NCI-H2227 treated with DMSO at 0.1 percent for 48 hours (cell line): ENCODE data around the gene ADGRD1.
"Not testable (repeated sequence)": the region's sequence is repeated elsewhere in the genome, so short reads cannot be mapped to it uniquely, and the experiment has no call there.

Experiments used
- DNase-seq: peaks from one replicate; lab custom pipeline; 2025; lab: John Stamatoyannopoulos, UW

The ADGRD1 gene

GRCh38 chr12:131121705-131122405, 168.1 kb downstream of the ADGRD1 start:
- DNase-seq, result no peak

DNA sequence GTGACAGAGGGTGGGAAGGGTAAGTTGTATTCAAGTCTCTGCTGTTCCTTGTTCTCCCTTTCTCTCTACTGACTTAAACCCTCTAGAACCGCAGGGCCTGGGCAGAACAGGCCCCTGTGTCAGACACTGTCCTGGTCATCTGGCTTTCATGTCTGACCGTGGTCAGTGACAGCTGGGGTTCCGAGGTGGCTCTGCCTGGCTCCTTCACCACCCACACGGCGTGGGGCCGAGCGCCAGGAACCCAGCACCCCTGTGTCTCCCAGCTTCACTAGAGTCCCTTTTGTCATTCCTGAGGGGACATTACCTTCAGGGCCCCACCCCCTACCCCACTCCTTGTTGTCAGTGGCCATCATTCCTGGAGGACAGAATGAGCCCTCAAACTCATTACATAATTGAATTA, 168.9 kb downstream of the ADGRD1 start:
- DNase-seq, result no peak

DNA sequence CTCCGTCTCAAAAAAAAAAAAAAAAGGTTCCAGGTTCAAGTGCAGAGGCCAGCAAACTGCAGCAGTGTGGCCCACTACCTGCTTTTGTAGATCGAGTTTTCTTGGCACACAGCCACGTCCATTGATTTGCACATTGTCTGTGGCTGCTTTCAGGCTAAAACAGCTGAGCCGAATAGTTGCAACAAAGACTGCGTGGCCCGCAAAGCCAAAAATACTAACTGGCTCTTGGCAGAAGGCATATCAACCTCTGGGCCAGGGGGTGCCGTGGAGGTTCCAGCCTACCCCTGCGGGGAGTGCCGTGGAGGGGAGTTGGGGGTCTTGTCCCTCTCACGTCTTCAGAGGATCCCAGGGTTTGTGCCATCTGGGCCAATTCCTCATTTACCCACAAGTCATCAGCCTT, 170.1 kb downstream of the ADGRD1 start:
- no peak for DNase-seq

GRCh38 chr12:131124487-131125280, 171.0 kb downstream of the ADGRD1 start:
- DNase-seq, result no peak

- no peak for DNase-seq
Observed at GRCh38 chr12:131126662-131127173, 173.0 kb downstream of the ADGRD1 start.

DNA sequence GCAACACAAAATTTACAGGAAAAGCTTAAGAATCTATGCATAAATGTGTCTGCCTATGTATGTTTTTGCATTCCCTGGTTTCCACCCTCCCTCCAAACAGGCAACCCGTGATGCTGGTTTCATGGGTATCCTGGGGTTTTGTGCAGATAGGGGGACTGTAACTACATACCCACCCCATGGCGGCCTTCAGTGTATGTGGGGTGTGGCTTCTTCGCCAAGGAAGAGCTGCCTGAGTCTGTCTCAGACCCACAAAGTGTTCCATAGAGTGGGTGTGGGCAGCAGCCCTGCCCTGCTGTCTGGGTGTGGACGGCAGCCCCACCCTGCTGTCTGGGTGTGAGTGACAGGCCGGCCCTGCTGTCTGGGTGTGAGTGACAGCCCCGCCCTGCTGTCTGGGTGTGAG, 174.8 kb downstream of the ADGRD1 start:
- DNase-seq, result no peak

DNA sequence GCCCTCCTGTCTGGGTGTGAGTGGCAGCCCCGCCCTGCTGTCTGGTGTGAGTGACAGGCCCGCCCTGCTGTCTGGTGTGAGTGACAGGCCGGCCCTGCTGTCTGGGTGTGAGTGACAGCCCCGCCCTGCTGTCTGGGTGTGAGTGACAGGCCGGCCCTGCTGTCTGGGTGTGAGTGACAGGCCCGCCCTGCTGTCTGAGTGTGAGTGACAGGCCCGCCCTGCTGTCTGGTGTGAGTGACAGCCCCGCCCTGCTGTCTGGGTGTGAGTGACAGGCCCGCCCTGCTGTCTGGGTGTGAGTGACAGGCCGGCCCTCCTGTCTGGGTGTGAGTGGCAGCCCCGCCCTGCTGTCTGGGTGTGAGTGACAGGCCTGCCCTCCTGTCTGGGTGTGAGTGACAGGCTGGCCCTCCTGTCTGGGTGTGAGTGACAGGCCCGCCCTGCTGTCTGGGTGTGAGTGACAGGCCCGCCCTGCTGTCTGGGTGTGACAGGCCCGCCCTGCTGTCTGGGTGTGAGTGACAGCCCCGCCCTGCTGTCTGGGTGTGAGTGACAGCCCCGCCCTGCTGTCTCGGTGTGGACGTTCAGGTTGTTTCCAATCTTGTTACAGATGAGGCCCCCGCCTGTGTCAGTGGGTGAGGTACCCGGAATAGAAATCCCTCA, 175.4 kb downstream of the ADGRD1 start:
- not testable (repeated sequence) for DNase-seq

DNA sequence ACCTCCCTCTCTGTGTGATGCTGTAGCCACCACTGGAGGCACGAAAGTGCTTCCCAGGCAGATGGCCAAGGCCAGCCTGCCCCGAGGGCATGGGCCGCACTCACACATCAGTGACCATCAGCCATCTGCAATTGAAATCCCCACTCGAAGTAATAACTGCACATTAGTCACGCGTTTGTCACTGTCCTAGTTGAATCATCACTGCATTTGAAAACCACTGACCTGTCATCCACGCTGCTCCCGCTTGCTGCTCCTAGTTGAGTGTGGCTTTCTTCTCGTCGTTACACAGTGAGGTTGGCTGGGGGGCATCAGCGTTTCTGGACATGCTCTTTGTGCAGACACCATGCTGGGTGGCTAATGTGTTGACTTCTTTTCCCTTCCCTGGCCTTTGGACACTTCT, 176.1 kb downstream of the ADGRD1 start:
- DNase-seq, result peak; percentile 13

DNA sequence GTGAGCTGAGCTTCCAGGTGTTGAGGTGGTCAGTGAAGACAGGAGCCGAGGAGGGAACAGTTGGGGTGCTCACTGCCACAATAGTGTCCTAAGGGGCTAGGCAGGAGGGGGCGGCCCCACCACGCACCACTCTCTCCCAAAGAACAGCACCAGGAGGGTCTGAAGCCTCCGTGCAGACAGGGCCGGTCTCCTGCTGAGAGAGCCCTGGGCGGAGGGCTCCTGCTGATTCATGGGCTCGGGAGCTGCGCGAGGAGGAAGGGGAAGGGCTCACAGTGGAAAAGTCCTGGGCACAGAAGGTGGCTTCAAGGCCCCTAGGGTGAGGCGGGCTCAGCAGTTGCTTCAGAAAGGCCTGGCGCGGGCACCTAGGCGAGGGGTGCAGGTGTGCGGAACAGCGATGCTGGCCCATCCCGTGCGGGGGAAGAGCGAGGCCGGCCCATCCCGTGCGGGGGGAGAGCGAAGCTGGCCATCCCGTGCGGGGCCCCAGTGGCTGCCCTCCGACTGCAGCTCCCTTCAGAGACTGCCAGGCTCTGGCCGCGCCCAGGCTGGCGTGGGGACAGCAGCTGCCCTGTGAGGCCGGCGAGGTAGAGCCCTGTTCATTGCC, 176.7 kb downstream of the ADGRD1 start:
- DNase-seq, result no peak

GRCh38 chr12:131131077-131131807, 177.5 kb downstream of the ADGRD1 start:
- DNase-seq, result no peak

DNA sequence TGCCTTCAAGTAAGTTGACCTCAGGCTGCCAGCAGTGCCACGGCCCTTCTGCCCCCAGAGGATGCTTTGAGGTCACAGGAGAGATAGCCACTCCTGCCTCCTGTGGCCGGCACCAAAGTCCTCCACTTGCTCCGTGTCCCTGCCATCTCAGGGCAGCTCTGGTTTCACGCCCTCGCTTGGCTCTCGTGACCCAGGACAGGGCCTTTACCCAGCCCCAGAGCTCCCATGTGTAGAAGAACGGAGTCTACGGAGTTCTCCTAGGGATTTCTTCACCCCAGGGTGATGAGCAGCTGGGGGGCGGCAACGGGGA, 178.1 kb downstream of the ADGRD1 start:
- no peak for DNase-seq

DNA sequence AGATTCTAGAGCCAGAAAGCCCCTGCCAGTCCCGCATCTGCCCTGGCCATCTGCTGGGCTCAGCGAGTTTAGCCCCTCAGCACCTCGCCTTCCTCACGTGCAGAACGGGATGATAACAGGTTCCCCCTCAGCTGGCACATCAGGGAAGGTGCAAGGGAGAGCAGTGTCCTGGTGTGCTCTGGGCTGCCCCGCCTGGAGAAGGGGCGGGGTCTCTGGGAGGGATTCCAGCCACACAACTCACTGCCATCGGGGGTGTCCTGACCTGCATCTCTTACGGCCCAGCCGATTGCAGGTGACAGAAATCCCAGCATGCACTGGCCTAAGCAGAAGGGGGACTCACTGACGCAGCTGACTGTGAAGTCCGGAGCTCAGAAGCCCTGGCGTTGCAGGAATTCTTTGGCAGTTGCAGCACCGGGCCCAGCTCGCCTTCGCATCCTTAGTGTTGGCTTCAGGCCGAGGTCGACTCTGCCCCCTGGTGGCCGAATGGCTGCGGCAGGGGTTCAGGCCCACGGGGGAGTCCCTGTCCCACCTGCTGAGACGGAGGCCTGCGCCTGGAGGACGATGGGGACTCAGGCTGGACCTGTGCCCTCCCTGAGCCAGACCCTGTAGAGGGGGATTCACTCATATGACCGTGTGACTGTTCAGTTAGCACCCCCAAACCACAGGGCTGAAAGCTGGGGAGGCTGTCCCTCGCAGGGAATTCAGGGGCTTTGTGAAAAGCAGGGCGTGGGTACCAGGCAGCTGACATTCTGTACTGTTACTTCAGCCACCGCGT, 178.6 kb downstream of the ADGRD1 start:
- DNase-seq, result peak; percentile 42

DNA sequence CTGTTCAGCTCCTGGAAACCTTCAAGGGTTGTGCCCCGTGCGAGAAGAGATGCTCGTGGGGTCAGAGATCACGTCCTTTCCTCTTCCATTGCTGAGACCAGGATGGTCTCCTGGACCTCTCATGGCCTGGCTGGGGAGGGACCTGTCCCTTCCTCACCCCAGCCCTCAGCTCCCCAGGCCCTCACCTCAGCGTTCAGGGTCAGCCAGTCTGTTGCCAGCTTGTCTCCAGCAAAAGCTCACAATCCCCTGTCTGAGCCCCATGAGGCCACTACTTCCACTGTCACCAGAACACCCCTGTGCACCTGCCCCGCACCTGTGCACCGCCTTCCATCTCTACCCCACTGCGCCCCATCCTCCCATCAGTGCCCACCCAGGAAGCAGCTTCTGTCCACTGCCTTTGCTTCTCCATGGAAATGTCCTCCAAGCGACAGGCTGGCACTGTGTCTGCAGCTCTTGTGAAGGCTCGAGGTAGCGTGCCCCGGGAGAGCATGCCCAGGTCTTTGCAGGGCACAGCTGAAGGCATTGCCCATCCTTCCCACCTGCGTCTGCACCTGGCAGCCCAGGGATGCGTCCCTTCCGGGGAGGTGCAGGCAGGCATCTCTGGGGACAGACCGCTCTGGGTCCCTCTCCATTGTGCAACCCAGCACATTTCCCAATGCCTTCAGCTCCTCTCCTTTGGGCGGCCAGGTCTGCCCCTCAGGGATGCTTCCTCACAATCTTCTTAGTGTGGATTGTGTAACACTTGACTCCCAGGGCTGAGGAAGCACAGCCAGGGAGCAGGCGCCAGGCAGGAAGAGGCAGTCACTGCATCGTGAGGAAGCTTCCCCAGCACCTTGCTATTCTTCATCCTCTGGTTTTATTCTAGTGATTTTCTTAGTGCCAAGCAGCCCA, 179.6 kb downstream of the ADGRD1 start:
- no peak for DNase-seq

DNA sequence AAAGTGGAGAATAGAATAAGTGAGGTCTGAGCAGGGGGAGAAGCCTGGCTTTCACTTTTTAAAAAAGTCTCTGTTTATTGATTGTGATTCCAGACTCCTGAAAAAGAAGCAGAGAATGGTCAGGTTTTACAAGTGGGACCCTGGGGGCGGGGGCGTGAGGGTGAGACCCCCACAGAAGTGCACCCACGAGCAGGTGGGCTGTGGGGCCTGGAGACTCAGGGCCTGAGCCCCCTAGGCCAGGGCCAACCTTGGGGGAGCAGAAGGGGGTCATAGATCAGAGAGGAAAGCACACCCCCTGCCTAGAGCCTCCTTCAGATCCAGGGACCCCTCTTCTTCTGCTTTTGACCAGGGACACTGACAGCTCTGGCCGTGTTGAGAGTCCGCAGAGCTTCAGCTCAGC, 180.3 kb downstream of the ADGRD1 start:
- DNase-seq, result no peak

DNA sequence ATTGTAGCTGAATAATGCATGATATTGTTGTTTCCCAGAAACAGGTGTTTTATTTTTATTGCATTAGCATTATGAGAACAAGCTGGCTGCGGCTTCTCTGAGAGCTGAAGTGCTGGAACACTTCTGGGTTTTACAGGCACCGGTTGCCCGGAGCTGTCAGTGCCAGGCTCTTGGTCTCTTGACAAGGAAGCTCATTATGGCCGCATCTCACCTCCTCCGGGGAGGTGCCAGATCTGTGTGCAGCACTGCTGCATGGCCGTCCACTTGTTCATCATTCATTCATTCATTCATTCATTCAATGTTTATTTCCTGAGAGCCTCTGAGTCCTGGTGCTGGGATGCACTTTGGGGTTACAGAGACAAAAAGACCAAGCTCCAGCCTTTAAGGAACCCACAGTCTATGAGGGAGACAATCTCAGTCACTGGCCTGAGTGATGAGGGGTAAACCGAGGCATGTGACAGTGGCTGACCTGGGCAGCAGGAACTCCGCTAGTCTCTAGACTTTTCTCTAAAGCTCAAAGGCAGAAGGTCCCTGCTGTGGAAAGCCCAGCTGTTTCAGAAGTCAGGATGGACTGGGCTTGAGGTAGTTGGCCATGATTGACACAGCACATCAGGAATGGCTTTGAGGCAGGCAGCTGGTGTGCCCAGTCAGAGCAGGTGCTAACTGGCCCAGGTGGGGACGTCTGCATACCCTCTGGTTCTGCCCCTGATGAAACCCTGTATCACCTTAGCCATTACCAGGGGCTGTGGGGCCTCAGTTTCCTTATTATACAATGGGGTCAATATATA, 181.0 kb downstream of the ADGRD1 start:
- DNase-seq, result no peak

- DNase-seq, result no peak
Observed at GRCh38 chr12:131135311-131135785, 181.6 kb downstream of the ADGRD1 start.

DNA sequence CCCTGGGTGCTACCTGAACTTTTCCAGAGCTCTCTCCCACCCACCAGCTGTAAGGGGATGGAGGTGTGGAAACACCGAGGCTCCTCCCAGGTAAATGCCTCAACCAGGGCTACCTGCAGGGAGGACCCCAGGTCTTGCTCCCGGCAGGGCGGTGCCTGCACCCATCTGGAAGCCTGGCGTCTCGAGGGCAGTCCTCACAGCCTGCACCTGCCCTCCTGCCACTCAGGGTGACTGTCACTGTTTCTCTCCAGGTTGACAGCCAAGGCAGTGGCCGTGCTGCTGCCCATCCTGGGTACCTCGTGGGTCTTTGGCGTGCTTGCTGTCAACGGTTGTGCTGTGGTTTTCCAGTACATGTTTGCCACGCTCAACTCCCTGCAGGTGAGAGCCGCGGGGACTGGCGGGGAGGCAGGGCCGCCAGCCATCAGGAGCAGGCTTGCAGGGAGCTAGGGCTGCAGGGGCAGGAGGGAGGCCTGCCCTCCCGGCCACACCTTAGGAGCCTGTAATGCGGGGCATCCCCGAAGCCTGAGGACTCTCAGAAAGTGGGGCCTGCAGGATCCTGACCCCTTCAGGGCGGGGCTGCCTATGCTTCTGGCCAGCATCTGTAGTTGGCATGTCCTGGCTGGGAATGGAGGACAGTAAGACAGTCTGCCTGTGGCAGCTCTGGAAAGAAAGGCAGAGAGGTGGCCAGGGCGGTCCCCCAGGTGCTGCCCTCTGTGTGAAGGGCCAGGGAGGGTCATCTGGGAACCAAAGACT, 182.3 kb downstream of the ADGRD1 start:
- no peak for DNase-seq

- no peak for DNase-seq
Observed at GRCh38 chr12:131136539-131136872, 182.8 kb downstream of the ADGRD1 start.
